SK-N-MC (cell line): Measurements from ENCODE around the gene RHBDF2.

Source experiments
- EZH2 ChIP-seq: fragments of 200-600 bp; sonication (generic); IDR thresholded peaks from one replicate; pipeline ENCODE4 v1.6.1; 2017; ENCODE audit warnings: antibody characterized with exemption
- POLR2AphosphoS5 ChIP-seq: IDR thresholded peaks from 2 replicates; pipeline ENCODE4 v1.6.1; 2012; ENCODE audit warnings: mild to moderate bottlenecking, low read depth, low read length, borderline replicate concordance

DNA sequence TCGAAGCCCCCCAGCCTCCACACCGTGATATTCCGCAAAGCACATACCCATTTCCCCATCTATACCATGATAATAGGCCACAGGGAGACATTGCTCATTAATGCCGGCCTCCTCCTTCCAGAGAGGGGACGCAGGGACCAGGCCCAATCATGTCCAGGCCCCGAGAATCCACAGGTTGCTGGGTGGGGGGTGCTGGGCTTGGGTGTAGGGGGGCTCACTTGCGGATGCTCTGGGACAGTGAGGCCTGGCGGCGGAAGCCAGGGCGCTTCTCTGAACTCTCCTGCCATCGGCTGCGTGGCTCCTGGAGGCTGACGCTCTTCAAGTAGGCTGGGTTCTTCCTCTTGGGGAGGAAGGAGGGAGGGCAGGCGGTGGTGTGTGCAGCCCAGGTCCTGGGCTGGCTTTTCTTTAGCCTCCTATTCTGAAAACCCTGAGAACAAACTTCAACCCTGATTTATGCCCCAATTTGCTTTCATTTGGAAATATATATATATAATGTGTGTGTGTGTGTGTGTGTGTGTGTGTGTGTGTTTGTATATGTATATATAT lies 21.6 kb downstream of the RHBDF2 start:
- TF ChIP-seq POLR2AphosphoS5 (no peak), EZH2 (no peak)
